HG03439 (cell line): ENCODE measurements around the gene ZBTB2.
"Not testable (repeated sequence)": the region's sequence is repeated elsewhere in the genome, so short reads cannot be mapped to it uniquely, and the experiment has no call there.

Experiments used
- ATAC-seq: cut with Tn5 transposase; IDR thresholded peaks from one replicate; pipeline ENCODE4 v1.9.1; 2021; ENCODE audit warnings: mild to moderate bottlenecking, moderate library complexity; ENCODE audit not compliant: unreplicated experiment

ZBTB2 gene

DNA sequence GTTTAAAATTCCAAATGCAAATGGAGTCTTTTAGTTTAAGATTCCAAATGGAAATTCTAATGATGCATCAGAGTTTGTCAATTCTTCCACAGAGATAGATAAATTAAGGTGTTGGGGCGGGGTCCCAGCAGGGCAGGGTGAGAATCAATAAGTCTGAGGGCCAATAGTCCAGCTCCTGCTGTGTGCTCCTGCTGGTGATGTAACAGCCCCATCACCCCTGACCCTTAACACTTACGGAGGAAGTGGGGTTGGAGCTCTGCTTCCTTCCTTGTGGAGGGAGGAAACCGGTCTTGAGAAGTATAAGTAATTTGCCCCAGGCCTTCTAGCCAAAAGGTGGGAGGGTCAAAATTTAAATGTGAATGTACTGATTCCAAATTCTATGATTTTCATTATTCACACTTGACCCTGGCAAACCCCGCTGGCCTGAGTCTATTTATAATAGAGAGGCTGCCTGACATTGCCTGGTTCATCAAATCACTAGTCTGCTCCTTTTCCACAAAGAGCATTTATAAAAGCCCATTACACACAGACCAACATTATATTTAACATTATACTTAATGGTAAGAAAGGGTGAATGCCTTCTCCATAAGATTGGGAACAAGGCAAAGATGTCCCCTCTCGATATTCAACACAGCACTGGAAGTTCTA is 17.2 kb downstream of the ZBTB2 start:
- ATAC-seq: no peak

DNA sequence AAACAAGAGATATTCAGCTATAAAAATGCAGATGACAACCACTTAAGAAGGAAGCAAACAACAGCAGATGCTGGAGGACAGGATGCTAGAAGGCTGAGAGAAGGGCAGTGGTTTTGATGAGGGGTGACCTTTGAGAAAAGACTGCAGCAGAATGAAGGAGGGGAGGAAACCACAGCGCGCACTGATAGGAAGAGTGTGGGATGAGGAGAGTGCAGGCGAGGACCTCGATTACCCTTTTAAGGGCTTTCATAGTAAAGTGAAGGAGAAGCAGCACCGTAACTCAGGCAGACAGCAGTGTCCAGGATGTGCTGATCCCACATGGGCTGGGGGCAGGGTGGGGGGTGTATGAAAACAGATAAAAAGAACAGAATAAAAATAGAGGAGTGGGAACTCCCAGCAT is 19.2 kb downstream of the ZBTB2 start:
- no peak for ATAC-seq

DNA sequence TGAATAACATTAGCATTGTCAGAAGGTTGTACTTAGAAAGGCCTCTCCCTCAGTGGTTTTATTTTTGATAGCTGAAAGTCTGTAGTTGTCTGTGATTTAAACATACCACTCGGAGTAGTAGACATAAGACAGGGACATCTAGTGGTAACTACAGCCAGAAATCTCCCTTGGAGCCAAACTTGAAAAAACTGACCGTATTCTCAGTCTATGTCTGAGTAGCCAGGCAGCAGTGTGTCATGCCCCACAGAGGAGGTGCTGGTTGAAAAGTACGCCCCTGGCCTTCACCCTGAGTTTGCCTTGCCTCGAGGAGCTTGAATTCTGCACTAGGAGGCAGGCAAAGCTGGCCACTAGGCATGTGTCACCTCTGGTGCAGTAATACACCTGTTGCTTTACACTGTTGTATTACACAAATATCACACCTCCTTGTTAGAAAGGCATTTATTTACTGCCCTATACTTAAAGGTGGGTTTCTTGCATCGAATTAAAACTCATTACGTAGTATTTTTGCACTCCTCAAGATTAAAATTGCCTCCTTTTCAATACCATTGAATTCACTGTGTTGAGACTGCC is 20.8 kb downstream of the ZBTB2 start:
- no peak for ATAC-seq

DNA sequence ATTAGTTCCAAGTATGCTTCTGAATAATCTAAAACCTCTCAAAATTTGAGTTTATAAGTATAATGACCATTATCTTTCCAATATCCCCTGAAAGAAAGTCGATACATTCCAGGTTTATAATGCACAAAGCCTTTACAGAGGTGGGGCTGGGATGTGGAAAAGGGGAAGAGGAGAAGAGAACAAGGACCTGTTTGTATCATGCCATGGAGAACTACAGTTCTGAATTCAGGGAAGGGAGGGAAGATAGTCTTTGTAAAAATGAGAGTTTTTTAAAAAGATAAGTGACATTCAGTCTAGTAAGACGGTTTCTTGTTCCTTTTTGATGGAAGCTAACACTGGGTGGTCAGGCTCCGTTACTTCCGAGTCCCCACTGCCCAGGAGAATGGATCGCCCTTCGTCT is 26.1 kb downstream of the ZBTB2 start:
- ATAC-seq: no peak

DNA sequence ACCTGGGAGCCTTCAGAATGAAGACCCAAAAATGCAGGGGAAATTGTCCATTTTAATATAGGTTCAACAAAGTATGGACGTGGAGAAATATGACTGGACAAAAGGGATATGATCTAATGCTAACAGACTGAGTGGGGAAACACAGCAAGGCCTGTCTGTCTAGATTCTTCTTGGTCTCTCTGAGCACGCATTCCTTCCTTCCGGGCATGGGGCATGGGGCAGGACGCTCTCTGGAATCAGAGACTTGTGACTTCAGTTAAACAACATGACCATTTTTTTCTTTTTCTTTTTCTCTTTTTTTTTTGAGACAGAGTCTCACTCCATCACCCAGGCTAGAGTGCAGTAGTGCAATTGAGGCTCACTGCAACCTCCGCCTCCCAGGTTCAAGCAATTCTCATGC is 31.9 kb downstream of the ZBTB2 start:
- no peak for ATAC-seq

DNA sequence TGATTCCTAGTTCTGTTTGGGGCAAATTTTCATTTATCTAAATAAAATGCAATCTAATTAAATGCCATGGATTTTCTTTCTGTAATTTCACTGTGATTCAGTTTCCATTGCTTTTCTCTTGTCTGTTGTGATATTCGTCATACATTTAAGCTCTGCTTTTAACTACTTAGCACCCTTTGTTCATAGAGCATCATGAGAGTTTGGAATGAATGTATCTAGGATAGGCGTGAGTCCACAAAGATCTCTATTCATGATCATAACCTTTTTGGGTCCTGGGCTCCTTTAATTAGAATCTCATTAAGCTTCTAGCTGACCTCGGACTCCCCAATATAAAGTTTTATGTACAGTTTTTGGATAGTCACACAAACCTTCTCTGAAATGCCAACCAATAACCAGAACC is 32.9 kb downstream of the ZBTB2 start:
- no peak for ATAC-seq

DNA sequence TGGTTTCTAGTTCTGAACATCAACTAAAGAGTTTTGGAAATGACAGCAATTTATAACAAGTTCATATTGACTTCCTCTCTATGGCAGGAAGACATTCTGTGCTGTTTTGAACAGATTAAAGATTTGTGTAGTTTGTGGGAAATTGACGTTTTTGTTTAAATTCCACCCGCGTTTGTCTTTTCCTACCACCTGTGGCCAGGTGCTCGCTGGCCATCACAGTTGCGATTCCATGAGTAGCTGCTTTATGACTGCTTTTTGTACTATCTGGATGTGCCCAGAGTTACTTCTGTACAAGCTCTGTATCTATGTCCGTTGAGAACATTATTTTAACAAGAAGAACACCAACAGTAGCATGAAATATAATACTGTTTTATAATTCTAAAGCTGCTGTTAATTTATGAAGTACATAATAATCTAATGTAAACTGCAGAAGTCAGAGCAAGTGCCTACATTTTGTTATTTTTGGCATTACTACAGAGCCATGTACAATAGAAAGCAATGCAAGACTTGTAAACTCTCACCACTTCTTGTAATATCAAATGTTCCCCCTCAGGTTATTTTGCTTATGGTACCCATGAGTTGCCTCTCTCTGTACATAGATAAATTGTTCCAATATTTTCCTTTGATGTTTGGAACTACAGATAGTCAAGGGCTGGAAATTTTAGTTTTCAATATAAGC is 33.5 kb downstream of the ZBTB2 start:
- no peak for ATAC-seq

DNA sequence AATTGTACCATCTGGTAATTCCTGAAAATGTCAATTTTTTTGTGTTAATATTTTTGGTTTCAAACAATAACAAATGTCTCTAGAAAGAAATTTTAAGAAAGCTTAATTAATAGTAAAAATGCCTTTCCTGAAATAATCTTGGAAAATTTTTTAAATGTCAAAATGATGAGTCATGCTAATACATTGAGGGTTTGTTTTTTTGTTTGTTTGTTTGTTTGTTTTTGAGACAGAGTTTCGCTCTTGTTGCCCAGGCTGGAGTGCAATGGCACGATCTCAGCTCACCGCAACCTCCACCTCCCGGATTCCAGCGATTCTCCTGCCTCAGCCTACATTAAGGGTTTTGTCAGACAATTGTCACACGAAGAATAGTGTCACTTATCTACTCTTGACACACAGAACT is 34.4 kb downstream of the ZBTB2 start:
- ATAC-seq: not testable (repeated sequence)

DNA sequence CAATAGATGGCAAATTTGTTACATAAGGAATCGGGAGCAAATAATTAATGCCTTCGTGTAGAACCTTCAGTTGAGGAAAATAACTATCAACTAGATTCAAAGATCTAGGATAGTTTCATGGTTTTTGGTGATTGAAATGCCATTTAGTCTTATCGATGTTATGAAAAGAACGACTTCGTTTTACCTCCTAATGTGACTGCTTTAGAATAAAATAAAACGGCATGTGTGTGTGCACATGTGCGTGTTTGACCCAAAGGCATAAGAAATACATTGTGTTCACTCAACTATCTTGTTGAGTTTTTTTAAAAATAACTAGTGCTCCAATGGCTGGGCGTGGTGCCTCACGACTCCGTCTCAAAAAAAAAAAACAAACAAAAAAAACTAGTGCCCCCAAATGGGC is 37.6 kb downstream of the ZBTB2 start:
- ATAC-seq: no peak

DNA sequence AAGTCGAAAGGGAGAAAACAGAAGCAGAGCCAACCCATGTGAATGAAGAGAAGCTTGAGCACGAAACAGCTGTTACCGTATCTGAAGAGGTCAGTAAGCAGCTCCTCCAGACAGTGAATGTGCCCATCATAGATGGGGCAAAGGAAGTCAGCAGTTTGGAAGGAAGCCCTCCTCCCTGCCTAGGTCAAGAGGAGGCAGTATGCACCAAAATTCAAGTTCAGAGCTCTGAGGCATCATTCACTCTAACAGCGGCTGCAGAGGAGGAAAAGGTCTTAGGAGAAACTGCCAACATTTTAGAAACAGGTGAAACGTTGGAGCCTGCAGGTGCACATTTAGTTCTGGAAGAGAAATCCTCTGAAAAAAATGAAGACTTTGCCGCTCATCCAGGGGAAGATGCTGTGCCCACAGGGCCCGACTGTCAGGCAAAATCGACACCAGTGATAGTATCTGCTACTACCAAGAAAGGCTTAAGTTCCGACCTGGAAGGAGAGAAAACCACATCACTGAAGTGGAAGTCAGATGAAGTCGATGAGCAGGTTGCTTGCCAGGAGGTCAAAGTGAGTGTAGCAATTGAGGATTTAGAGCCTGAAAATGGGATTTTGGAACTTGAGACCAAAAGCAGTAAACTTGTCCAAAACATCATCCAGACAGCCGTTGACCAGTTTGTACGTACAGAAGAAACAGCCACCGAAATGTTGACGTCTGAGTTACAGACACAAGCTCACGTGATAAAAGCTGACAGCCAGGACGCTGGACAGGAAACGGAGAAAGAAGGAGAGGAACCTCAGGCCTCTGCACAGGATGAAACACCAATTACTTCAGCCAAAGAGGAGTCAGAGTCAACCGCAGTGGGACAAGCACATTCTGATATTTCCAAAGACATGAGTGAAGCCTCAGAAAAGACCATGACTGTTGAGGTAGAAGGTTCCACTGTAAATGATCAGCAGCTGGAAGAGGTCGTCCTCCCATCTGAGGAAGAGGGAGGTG is 38.7 kb downstream of the ZBTB2 start:
- no peak for ATAC-seq

DNA sequence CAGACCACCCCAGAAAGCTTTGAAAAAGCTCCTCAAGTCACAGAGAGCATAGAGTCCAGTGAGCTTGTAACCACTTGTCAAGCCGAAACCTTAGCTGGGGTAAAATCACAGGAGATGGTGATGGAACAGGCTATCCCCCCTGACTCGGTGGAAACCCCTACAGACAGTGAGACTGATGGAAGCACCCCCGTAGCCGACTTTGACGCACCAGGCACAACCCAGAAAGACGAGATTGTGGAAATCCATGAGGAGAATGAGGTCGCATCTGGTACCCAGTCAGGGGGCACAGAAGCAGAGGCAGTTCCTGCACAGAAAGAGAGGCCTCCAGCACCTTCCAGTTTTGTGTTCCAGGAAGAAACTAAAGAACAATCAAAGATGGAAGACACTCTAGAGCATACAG is 39.6 kb downstream of the ZBTB2 start:
- no peak for ATAC-seq

DNA sequence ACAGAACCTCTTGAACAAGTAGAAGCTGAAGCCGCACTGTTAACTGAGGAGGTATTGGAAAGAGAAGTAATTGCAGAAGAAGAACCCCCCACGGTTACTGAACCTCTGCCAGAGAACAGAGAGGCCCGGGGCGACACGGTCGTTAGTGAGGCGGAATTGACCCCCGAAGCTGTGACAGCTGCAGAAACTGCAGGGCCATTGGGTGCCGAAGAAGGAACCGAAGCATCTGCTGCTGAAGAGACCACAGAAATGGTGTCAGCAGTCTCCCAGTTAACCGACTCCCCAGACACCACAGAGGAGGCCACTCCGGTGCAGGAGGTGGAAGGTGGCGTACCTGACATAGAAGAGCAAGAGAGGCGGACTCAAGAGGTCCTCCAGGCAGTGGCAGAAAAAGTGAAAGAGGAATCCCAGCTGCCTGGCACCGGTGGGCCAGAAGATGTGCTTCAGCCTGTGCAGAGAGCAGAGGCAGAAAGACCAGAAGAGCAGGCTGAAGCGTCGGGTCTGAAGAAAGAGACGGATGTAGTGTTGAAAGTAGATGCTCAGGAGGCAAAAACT is 40.1 kb downstream of the ZBTB2 start:
- no peak for ATAC-seq

DNA sequence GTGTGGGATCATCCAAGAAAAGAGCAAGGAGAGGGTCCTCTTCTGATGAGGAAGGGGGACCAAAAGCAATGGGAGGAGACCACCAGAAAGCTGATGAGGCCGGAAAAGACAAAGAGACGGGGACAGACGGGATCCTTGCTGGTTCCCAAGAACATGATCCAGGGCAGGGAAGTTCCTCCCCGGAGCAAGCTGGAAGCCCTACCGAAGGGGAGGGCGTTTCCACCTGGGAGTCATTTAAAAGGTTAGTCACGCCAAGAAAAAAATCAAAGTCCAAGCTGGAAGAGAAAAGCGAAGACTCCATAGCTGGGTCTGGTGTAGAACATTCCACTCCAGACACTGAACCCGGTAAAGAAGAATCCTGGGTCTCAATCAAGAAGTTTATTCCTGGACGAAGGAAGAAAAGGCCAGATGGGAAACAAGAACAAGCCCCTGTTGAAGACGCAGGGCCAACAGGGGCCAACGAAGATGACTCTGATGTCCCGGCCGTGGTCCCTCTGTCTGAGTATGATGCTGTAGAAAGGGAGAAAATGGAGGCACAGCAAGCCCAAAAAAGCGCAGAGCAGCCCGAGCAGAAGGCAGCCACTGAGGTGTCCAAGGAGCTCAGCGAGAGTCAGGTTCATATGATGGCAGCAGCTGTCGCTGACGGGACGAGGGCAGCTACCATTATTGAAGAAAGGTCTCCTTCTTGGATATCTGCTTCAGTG is 40.8 kb downstream of the ZBTB2 start:
- ATAC-seq: no peak

DNA sequence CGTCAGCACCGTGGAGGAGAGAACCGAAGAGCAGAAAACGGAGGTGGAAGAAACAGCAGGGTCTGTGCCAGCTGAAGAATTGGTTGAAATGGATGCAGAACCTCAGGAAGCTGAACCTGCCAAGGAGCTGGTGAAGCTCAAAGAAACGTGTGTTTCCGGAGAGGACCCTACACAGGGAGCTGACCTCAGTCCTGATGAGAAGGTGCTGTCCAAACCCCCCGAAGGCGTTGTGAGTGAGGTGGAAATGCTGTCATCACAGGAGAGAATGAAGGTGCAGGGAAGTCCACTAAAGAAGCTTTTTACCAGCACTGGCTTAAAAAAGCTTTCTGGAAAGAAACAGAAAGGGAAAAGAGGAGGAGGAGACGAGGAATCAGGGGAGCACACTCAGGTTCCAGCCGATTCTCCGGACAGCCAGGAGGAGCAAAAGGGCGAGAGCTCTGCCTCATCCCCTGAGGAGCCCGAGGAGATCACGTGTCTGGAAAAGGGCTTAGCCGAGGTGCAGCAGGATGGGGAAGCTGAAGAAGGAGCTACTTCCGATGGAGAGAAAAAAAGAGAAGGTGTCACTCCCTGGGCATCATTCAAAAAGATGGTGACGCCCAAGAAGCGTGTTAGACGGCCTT is 41.6 kb downstream of the ZBTB2 start:
- no peak for ATAC-seq

DNA sequence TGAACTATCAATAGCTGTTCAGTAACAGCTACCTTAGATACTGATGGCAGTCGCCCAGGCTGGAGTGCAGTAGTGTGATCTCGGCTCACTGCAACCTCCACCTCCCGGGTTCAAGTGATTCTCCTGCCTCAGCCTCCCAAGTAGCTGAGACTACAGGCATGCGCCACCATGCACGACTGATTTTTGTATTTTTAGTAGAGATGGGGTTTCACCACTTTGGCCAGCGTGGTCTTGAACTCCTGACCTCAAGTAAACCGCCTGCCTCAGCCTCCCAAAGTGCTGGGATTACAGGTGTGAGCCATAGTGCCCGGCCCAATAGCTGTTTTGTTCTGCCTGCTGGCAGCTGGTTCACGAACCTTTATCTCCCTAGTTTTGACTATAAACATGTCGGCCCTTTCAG is 48.6 kb downstream of the ZBTB2 start:
- ATAC-seq: not testable (repeated sequence)

DNA sequence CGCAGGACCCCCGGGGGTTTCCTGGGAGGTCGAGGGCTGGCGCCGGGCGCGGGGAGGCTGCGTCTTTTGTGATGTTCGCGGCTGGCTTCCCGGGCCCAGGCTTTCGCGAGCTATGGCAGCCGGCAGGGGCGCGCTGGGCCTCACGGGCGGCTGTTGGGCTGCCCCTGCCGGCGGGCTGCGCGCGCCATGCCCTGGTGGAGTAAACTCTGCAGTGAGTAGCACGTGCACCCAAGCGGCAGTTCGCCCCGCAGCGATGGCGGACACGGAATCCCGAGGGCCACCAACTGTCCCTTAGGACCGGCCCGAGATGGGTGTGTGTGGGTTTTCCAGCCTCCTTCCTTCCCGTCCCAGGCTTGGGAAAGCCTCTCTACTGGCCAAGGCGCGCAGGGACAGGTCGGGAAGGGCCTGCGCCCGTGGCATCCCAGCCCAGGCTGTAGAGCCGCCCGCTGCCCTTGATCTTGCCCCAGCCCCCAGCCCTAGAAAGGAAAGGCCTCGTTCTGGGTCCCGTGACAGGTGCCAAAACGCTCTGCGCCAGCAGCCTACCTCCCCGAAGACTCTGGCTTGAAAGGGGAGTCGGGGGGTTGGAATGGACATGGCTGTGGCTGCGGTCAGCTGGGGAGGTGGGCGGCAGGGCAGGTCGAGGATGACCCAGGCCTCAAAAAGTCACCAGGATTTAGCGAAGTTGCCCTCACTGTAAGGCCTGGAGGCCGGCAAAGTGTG is 49.7 kb downstream of the ZBTB2 start:
- ATAC-seq: no peak

DNA sequence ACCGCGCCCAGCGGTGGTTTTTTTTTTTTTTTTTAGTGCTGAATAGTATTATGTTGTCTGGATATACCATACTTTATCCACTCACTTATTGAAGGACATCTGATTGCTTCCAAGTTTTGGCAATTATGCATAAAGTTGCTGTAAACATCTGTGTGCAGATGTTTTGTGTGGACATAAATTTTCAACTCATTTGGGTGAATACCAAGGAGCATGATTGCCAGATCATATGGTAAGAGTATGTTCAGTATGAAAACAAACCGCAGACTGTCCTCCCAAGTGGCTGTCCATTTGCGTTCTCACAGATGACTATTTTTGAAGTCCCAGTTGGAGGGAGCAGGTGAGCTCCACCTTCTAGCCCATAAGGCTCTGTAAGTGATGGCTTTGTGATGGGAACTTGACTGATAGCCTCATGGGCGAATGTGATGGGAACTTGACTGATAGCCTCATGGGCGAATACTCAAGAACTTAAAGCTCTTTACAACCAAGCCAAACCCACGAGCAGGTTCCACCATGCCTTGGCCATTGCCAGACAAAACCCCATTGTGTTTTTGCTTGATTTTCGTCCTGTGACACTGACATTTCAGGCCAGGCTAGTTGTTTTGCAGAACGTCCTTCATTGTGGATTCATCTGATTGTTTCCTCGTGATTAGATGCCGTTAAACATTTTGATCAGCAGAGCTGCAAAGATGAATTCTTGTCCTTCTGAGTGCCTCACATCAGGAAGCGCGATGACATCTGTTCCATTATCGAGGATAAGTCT is 51.0 kb downstream of the ZBTB2 start:
- ATAC-seq: no peak

DNA sequence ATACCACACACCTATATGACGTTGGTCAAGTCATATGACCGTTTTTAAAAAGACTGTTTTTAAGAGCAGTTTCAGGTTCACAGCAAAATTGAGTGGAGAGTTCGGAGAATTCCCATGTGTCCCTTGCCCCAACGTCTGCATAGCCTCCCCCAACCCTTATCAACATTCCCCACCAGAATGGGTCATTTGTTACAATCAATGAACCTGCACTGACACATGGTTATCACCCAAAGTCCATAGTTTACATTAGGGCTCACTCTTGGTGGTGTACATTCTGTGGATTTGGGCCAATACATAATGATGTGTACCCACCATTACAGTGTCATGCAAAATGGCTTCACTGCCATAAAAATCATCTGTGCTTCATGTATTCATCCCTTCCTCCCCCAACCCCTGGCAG is 52.0 kb downstream of the ZBTB2 start:
- ATAC-seq: no peak
